Glutamatergic neuron (in vitro differentiated cells): ENCODE measurements around the gene KCNE1. TPM values are rescaled to one million over a fixed set of nuclear protein-coding genes. Genes with fewer than 3 reads are reported as not detected.
"Not testable (repeated sequence)": the region's sequence is repeated elsewhere in the genome, so short reads cannot be mapped to it uniquely, and the experiment has no call there.

ENCODE experiments used
- DNase-seq: peaks from one replicate; pipeline ENCODE4 v3.0.0; 2022
- H3K27ac Mint-ChIP-seq: one replicate; pipeline ENCODE4 v1.8.0; 2020; ENCODE audit warnings: mild to moderate bottlenecking, mixed read lengths, inconsistent platforms; ENCODE audit not compliant: unreplicated experiment
- H3K27me3 Mint-ChIP-seq: one replicate; pipeline ENCODE4 v1.8.0; 2020; ENCODE audit warnings: mild to moderate bottlenecking, moderate library complexity, mixed read lengths, inconsistent platforms; ENCODE audit not compliant: unreplicated experiment
- H3K36me3 Mint-ChIP-seq: one replicate; pipeline ENCODE4 v1.8.0; 2020; ENCODE audit warnings: mild to moderate bottlenecking, mixed read lengths, inconsistent platforms; ENCODE audit not compliant: unreplicated experiment
- H3K4me1 Mint-ChIP-seq: one replicate; pipeline ENCODE4 v1.8.0; 2020; ENCODE audit warnings: mild to moderate bottlenecking, low read depth, mixed read lengths, inconsistent platforms; ENCODE audit not compliant: unreplicated experiment
- H3K4me3 Mint-ChIP-seq: one replicate; pipeline ENCODE4 v1.8.0; 2020; ENCODE audit warnings: mild to moderate bottlenecking, mixed read lengths, inconsistent platforms; ENCODE audit not compliant: unreplicated experiment
- H3K9me3 Mint-ChIP-seq: one replicate; pipeline ENCODE4 v1.8.0; 2020; ENCODE audit warnings: mild to moderate bottlenecking, moderate library complexity, mixed read lengths, inconsistent platforms; ENCODE audit not compliant: unreplicated experiment
- total RNA-seq: library from RNA; stranded (reverse); fragmentation: NEBNext Ultra II Directional; extraction: Animal tissue kit (Norgen Biotek cat#: 25700); gene quantifications from one replicate; pipeline ENCODE4 v1.2.1, GENCODE V29; 2021; ENCODE audit not compliant: unreplicated experiment
- TF ChIP-seq, protein P1 (sequence below): fragments of 200-600 bp; sonication (generic); IDR thresholded peaks from one replicate; pipeline ENCODE4 v1.5.0; 2021; ENCODE audit not compliant: partially characterized antibody, unreplicated experiment

The KCNE1 gene
- total RNA-seq, 1 donor from 2014 or later = 1.6 TPM

GRCh38 chr21:34501716-34502115, 10.3 kb downstream of the KCNE1 start:
- H3K27ac Mint-ChIP-seq = no peak overlapping the region
- no peak overlapping the region for H3K4me3 Mint-ChIP-seq
- H3K27me3 Mint-ChIP-seq = peaks cover 4% of the 10 kb centered on the region
- H3K9me3 Mint-ChIP-seq = peaks cover 6% of the 10 kb centered on the region
- DNase-seq = no peak
- TF ChIP-seq, protein P1, sequence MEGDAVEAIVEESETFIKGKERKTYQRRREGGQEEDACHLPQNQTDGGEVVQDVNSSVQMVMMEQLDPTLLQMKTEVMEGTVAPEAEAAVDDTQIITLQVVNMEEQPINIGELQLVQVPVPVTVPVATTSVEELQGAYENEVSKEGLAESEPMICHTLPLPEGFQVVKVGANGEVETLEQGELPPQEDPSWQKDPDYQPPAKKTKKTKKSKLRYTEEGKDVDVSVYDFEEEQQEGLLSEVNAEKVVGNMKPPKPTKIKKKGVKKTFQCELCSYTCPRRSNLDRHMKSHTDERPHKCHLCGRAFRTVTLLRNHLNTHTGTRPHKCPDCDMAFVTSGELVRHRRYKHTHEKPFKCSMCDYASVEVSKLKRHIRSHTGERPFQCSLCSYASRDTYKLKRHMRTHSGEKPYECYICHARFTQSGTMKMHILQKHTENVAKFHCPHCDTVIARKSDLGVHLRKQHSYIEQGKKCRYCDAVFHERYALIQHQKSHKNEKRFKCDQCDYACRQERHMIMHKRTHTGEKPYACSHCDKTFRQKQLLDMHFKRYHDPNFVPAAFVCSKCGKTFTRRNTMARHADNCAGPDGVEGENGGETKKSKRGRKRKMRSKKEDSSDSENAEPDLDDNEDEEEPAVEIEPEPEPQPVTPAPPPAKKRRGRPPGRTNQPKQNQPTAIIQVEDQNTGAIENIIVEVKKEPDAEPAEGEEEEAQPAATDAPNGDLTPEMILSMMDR = no peak
- H3K36me3 Mint-ChIP-seq = peaks cover 18% of the 10 kb centered on the region
- no peaks in the 10 kb centered on the region for H3K4me1 Mint-ChIP-seq

GRCh38 chr21:34500191-34500590, 11.8 kb downstream of the KCNE1 start:
- no peaks in the 10 kb centered on the region for H3K4me1 Mint-ChIP-seq
- H3K36me3 Mint-ChIP-seq = peaks cover 18% of the 10 kb centered on the region
- H3K27ac Mint-ChIP-seq = no peak overlapping the region
- TF ChIP-seq, protein P1 = no peak
- H3K4me3 Mint-ChIP-seq = no peak overlapping the region
- DNase-seq = no peak
- peaks cover 2% of the 10 kb centered on the region for H3K27me3 Mint-ChIP-seq
- H3K9me3 Mint-ChIP-seq = peaks cover 6% of the 10 kb centered on the region

DNA sequence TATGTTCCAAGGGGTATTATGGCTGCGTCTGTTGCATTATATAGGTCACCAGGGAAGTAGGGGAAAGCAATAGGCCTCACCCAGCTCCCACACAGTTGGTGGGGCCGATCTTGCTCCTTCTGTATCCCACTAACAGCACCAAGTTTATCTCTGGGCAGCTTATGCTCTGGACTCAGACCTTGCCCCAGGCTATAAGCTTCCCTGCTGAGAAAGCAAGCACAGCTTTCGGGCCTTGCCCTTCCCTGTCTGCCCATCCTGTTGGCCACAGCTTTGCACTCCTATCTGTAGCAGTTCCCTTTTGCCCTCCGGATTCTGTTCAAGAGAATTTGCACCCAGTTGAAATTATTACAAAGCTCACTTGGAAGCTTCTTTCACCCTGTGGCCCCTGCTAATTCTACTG, 12.9 kb downstream of the KCNE1 start:
- Mint-ChIP-seq H3K4me3 (no peak overlapping the region), H3K36me3 (peaks cover 18% of the 10 kb centered on the region)
- no peak for DNase-seq

DNA sequence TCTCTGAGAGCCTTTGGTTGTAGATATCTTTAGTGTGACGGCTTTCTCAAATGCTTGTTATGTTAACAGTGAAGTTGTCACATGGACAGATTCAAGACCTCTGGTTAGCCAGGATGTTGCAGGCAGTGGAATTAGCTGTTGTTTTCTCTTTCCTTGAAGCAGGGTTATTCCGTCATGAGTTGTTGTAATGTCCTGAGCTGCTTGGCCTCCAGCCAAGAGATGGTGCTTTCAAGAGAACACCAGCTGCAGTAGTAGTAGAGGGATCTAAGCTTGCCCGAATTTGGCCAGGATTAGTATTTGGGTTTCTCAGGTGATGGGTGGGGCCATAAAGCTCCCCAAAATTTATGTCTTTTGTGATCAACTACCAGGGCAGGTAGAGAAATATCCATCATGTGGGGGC, 13.4 kb downstream of the KCNE1 start:
- DNase-seq = no peak
- peaks cover 6% of the 10 kb centered on the region for H3K9me3 Mint-ChIP-seq
- TF ChIP-seq, protein P1 = no peak
- no peaks in the 10 kb centered on the region for H3K4me1 Mint-ChIP-seq
- H3K27me3 Mint-ChIP-seq = no peaks in the 10 kb centered on the region
- no peak overlapping the region for H3K27ac Mint-ChIP-seq
- no peak overlapping the region for H3K4me3 Mint-ChIP-seq
- H3K36me3 Mint-ChIP-seq = peaks cover 18% of the 10 kb centered on the region

More for the DNA sequence above, 12.9 kb downstream of the KCNE1 start:
- H3K9me3 Mint-ChIP-seq = peaks cover 6% of the 10 kb centered on the region
- no peak overlapping the region for H3K27ac Mint-ChIP-seq
- no peaks in the 10 kb centered on the region for H3K4me1 Mint-ChIP-seq
- TF ChIP-seq, protein P1 = no peak
- H3K27me3 Mint-ChIP-seq = peaks cover 2% of the 10 kb centered on the region

DNA sequence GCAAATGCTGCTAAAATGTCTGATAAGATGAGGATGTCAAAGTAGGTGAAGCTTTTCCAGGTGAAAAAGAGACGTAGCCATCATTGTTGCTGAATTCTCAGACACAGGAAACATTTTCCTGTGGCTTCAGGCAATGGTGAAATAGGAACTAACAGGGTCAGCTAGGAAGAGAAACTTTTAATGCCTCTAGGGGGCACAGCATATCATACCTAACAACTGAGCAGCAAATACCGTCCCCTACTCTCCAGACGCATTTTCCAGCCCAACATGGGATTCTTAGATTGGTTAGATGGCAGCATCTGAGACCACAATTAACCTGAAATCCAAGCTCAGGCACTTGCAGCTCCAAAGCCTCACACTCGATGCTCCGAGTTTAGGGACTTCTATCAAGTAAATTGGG, 28.2 kb downstream of the KCNE1 start:
- not testable (repeated sequence) for H3K4me1 Mint-ChIP-seq, H3K4me3 Mint-ChIP-seq, H3K27ac Mint-ChIP-seq, DNase-seq, H3K9me3 Mint-ChIP-seq, H3K36me3 Mint-ChIP-seq, H3K27me3 Mint-ChIP-seq

- not testable (repeated sequence) for H3K27me3 Mint-ChIP-seq, H3K4me3 Mint-ChIP-seq, H3K4me1 Mint-ChIP-seq, DNase-seq, H3K36me3 Mint-ChIP-seq, H3K27ac Mint-ChIP-seq, H3K9me3 Mint-ChIP-seq
Measured at GRCh38 chr21:34483435-34483834, 28.6 kb downstream of the KCNE1 start.

GRCh38 chr21:34467333-34467732, 44.7 kb downstream of the KCNE1 start:
- not testable (repeated sequence) for DNase-seq, H3K4me3 Mint-ChIP-seq, H3K36me3 Mint-ChIP-seq, H3K4me1 Mint-ChIP-seq, H3K27me3 Mint-ChIP-seq, H3K9me3 Mint-ChIP-seq, H3K27ac Mint-ChIP-seq

GRCh38 chr21:34459426-34459825, 52.6 kb downstream of the KCNE1 start:
- H3K4me1 Mint-ChIP-seq, H3K36me3 Mint-ChIP-seq, H3K9me3 Mint-ChIP-seq, H3K27me3 Mint-ChIP-seq, H3K4me3 Mint-ChIP-seq, H3K27ac Mint-ChIP-seq, DNase-seq: not testable (repeated sequence)

- H3K9me3 Mint-ChIP-seq, H3K27ac Mint-ChIP-seq, H3K4me3 Mint-ChIP-seq, H3K4me1 Mint-ChIP-seq, H3K27me3 Mint-ChIP-seq, H3K36me3 Mint-ChIP-seq, DNase-seq: not testable (repeated sequence)
Measured at GRCh38 chr21:34458266-34458665, 53.7 kb downstream of the KCNE1 start.
